Endothelial cell of hepatic sinusoid (primary cell): ENCODE data around the gene KIAA1614.

Experiments used
- in situ Hi-C: cut with HindIII; loops from 2 replicates; pipeline ENCODE4 v1.10.0; 2017; ENCODE audit warnings: low sequenced_read_pairs

The KIAA1614 gene

GRCh38 chr1:180923887-180924286 is 11.2 kb downstream of the KIAA1614 start:
- in situ Hi-C loops = no loop called here

DNA sequence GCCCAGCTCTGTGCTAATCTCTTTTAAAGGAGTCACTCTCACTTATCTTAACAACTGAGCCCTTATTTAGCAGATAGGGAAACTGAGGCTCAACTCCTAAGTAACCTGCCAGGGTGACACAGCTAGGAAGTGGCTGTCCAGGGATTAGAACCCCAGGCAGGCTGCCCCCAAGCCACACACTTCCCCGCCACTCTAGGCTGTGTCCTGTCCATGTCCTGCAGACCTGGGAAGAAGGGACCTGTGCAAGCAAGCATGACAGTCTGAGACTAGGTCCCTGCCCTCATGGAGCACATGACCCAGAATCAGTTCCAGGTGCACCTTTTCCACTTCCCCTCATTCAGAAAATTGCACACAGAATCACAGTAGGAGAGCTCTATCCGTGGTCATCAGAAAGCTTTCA is 12.2 kb downstream of the KIAA1614 start:
- in situ Hi-C loops = no loop called here

- in situ Hi-C loops = no loop called here
Observed at GRCh38 chr1:180925471-180926051, 12.9 kb downstream of the KIAA1614 start.

GRCh38 chr1:180926164-180926981 is 13.7 kb downstream of the KIAA1614 start:
- in situ Hi-C loops = no loop called here

DNA sequence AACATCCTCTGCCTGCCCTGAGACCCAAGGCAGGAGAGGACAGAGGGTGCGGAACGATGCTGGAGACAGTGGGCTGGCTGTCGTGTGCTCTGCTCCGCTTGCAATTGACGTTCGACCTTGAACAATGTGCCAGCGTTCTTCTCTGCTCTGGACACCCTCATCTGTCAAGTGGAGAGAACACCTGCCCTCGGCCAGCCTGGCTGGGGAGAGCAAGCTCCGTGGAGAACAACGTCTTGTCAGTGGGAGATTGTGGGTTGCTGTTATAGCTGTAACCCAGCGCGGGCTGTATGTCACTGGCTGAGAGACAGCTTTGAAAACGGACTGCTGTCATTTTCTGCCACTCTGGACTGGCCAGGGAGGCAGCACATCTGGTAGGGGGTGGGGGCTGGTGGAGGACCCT is 14.7 kb downstream of the KIAA1614 start:
- in situ Hi-C loops = no loop called here

DNA sequence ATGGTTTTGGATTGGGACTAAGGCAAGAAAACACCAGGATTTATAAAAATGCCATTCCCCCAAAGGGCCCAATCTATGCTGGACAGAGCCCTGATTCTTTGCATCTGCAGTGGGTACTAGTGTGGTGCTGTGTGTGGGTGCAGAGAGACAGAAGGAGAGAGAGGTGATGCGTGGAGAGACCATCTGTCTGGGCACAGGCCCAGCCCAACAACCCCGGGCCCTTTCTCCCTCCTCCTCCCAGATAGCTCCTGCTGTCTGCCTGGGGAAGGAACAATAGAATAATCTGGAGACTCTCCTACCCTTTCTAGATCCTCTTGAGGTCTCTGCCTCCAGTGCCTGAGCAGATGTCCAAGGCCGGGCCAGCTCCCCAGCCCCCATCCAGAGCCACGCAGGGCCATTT is 15.1 kb downstream of the KIAA1614 start:
- in situ Hi-C loops = no loop called here

- in situ Hi-C loops = no loop called here
Observed at GRCh38 chr1:180928331-180929230, 15.9 kb downstream of the KIAA1614 start.

- in situ Hi-C loops = no loop called here
Observed at GRCh38 chr1:180929389-180929788, 16.7 kb downstream of the KIAA1614 start.

GRCh38 chr1:180930687-180931086 is 18.0 kb downstream of the KIAA1614 start:
- in situ Hi-C loops = no loop called here

- in situ Hi-C loops = no loop called here
Observed at GRCh38 chr1:180931529-180931928, 18.8 kb downstream of the KIAA1614 start.

DNA sequence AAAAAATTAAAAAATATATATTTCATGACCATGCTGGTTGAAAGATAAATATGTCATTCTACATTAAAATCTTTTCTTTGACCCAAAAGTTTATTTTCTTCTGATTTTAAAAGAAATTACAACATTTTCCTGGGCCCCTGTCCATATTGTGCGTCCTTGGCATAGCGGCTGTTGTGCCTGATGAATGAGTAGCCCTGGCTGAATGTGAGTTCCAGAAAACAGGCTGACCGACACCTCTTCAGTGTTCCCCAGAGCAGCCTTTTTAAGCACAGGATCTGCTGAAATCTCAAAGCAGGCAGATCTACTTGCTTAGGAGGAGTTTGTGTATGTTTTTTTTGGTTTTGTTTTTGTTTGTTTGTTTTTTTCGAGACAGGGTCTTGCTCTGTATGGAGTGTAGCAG is 19.7 kb downstream of the KIAA1614 start:
- in situ Hi-C loops = no loop called here

DNA sequence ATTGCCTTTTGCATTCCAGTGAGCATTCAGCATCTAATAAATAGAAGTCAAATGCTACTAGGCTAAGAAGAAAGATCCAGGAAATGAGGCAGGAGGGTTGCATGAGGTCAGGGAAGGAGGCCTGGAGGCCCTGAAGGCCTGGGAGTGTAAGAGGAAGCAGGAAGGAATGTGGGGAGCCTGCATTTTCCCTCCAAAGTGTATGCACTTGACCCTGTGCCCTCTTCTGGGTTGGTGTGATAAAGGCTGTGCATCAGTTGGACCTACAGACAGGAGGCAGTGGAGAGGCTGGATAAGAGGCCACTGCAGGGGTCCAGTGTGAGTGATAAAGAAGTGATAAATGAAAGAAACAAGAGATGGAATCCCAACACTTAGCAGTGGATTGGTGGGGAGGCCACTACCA is 20.4 kb downstream of the KIAA1614 start:
- in situ Hi-C loops = no loop called here

- in situ Hi-C loops = no loop called here
Observed at GRCh38 chr1:180934563-180934962, 21.9 kb downstream of the KIAA1614 start.

DNA sequence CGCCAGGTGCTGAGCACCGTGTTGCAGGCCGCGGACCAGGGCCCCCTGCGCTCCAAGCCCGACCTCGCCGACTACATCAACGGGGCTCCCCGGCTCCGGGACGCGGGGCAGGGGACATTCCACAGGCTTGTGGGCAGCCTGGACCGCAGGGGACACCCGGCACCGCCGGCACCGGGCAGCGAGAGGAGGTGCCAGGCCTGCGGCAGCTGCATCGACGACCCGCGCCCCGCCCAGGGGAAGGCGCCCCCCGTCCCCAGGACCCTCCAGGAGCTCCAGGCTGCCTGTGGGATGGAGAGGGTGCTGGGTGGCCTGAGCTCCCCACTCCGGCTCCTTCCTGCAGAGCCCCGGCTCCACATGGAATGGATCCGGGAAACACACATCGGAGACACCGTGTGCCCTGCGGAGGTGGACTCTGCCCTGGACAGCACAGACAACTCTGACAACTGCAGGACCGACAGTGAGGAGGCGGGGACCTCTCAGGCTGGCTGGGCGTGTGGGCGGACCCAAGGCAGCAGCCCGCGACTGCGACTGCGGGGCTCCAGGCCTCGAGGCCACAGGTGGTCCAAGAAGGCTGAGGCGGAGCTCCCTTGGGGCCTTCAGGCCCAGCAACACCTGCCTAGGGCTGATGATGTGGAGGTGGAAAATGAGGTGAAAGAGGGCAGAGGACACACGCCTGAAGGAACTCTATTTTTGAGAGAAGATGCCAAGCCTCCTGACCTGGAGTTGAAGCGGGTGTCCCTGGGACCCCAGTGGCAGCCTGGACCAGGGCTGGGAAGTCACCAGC is 22.8 kb downstream of the KIAA1614 start:
- in situ Hi-C loops = no loop called here

DNA sequence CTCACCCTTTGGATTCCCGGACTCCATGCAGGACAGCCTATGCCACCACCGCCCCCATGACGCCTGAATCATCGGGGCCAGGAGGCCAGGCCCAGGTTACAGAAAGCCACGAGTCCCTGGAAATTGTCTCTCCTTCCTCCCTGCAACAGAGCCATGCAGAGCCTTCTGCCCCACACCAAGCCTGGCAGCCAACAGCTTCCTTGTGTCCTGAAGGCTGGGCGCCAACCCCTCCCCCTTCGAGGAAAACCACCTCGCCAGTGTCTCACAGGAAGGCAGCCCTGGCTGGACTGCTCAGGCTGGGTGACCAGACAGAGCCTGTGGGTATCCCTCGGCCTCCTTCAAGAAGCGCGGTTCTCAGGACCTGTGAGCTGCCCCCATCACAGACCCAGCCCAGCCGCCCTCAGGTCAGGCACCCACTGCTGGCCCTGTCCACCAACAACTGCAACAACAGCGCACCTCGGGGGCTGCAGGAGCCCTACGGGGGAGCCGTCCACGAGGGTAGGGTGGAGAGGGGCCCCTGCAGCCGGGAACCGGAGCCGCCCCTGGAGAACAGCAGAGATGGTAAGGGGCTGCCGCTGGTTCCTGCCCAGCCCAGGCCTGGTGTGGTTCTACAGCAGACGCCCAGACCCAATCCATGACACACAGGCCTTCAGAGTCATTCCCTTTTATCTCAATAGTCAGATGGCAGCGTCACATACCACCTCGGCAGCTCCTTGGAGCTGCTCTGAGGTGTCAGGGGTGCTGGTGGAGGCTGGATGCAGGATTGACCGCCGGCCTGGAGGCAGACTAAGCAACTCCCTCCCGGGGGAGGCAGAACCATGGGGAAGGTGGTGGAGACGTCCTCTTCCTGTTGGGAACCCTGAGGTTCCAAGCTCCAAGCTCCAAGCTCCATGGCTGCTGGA is 23.7 kb downstream of the KIAA1614 start:
- in situ Hi-C loops = no loop called here

DNA sequence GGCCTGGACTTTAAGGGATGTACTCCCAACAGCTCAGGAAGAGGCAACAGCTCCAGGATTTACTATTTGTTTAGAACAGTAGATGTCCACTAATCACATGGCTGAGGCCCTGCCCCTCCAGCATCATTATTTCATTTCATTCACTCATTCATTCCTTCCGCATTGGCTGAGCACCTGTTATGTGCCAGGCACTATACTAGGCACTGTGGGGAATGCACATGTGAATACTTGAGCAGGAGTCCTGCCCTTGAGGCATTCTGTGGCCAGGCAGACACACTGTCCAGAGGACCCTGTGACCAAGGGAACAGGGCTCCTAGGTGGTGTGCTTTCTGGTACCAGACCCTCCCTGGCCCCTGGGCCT is 24.3 kb downstream of the KIAA1614 start:
- in situ Hi-C loops = no loop called here

GRCh38 chr1:180937624-180938225 is 25.0 kb downstream of the KIAA1614 start:
- in situ Hi-C loops = no loop called here

- in situ Hi-C loops = no loop called here
Observed at GRCh38 chr1:180939073-180939710, 26.5 kb downstream of the KIAA1614 start.

DNA sequence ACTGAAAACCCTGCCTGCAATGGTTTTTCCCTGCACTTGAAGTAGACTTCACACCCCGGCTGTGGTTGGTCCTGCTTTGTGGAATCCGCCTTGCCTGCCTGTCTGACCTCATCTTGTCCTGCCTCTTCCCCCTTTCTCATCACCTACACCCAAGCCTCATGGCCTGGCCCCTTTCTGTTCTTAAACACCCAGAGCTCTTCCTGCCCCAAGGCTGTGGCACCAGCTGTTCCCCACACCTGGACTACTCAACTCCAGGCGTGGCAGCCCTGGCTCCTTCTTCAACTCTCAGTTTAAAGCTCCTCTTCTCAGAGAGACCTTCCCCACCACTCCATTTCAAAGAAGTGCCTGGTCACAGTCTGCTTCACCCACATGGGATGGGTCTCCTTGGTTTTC is 27.0 kb downstream of the KIAA1614 start:
- in situ Hi-C loops = no loop called here
